DOHH2 (cell line): ENCODE measurements around the gene KDF1.

Experiments used
- EZH2phosphoT487 ChIP-seq: fragments of 200-600 bp; sonication (generic); IDR thresholded peaks from 2 replicates; pipeline ENCODE4 v1.6.1; 2017; ENCODE audit warnings: borderline replicate concordance, mild to moderate bottlenecking, antibody characterized with exemption, low read length, moderate library complexity, mixed read lengths
- TF ChIP-seq, protein P1 (sequence below): fragments of 200-600 bp; sonication (generic); IDR thresholded peaks from one replicate; pipeline ENCODE4 v1.5.1; 2014; ENCODE audit warnings: antibody characterized with exemption, mild to moderate bottlenecking, low read depth, low read length; ENCODE audit not compliant: poor library complexity, severe bottlenecking

GRCh38 chr1:26976621-26977510, 16.6 kb upstream of the KDF1 start:
- TF ChIP-seq, protein P1, sequence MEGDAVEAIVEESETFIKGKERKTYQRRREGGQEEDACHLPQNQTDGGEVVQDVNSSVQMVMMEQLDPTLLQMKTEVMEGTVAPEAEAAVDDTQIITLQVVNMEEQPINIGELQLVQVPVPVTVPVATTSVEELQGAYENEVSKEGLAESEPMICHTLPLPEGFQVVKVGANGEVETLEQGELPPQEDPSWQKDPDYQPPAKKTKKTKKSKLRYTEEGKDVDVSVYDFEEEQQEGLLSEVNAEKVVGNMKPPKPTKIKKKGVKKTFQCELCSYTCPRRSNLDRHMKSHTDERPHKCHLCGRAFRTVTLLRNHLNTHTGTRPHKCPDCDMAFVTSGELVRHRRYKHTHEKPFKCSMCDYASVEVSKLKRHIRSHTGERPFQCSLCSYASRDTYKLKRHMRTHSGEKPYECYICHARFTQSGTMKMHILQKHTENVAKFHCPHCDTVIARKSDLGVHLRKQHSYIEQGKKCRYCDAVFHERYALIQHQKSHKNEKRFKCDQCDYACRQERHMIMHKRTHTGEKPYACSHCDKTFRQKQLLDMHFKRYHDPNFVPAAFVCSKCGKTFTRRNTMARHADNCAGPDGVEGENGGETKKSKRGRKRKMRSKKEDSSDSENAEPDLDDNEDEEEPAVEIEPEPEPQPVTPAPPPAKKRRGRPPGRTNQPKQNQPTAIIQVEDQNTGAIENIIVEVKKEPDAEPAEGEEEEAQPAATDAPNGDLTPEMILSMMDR = no peak
- no peak for TF ChIP-seq EZH2phosphoT487
